Measurements from ENCODE around the gene SEZ6L.

The SEZ6L gene

DNA sequence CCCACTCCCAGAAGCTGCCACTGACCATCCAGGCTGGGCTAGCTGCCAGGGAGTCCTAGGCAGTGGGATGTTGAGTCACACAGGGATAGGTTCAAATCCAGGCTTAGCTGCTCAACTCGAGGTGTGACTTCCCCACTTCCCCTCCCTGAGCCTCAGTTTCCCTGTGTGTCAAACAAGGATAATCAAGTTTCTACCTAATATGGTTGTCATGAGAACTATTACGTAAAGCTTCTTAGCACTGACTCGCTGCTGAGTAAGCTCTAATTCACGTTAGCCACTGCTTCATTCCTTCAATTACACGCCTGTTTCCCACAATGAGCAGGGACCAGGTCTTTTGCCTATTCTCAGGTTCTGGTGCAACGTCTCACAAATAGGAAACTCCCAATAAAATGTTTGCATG, 67.7 kb downstream of the SEZ6L start:
- H4K91ac ChIP-seq (ENCODE audit: low read depth, low read length, poor library complexity), result no peak overlapping the region
- H3K4me3 ChIP-seq (ENCODE audit: low read length in 2 of 2), result no peak overlapping the region
- no peak overlapping the region for H2AFZ ChIP-seq (ENCODE audit: low read length)
- H2BK120ac ChIP-seq (ENCODE audit: low read depth, low read length), result no peak overlapping the region
- H3K18ac ChIP-seq (ENCODE audit: low read length), result no peak overlapping the region
- no CpG with 5 or more reads among the region's 6 CpGs for WGBS, 2 donors (ENCODE audit: extremely low coverage in 2 of 2, insufficient read length in 2 of 2, insufficient replicate concordance in 1 of 2)
- H3K27me3 ChIP-seq (ENCODE audit: control insufficient read depth in 3 of 3, insufficient read depth in 3 of 3, low read depth in 1 of 3, low read length in 3 of 3), result peaks cover 0 to 8% (median 0%) of the 10 kb centered on the region in 3 experiments
- no peak overlapping the region for H2BK15ac ChIP-seq (ENCODE audit: low read length)
- H3K9me3 ChIP-seq (replicated peaks in 1 of 2; ENCODE audit: control insufficient read depth in 2 of 2, insufficient read depth in 1 of 2, low read depth in 1 of 2, low read length in 2 of 2), result no peaks in the 10 kb centered on the region
- H2BK5ac ChIP-seq (ENCODE audit: low read length), result no peak overlapping the region
- no peak for DNase-seq (ENCODE audit: low spot score)
- no peaks in the 10 kb centered on the region for H3K79me1 ChIP-seq (ENCODE audit: low read depth, low read length)
- no peak overlapping the region for H3K23ac ChIP-seq (ENCODE audit: low read depth, low read length, poor library complexity)
- no peak overlapping the region for H3K4ac ChIP-seq (ENCODE audit: low read length)
- no peak overlapping the region for H3K4me2 ChIP-seq (ENCODE audit: insufficient read depth, low read length, poor library complexity, severe bottlenecking)
- no peak overlapping the region for H3K27ac ChIP-seq (replicated peaks; ENCODE audit: low read length)
- no peak overlapping the region for H3K14ac ChIP-seq (ENCODE audit: low read length)
- no peaks in the 10 kb centered on the region for H3K36me3 ChIP-seq (replicated peaks in 1 of 2; ENCODE audit: control insufficient read depth in 2 of 2, insufficient read depth in 2 of 2, low read length in 2 of 2)
- H3K9ac ChIP-seq (ENCODE audit: low read depth, low read length, poor library complexity), result no peak overlapping the region
- no peak overlapping the region for H4K8ac ChIP-seq (ENCODE audit: low read depth, low read length)
- H3K4me1 ChIP-seq (ENCODE audit: control insufficient read depth in 2 of 2, insufficient read depth in 1 of 2, low read depth in 1 of 2, low read length in 2 of 2), result no peaks in the 10 kb centered on the region
- no peak overlapping the region for H2BK12ac ChIP-seq (ENCODE audit: low read length)
- H2AK5ac ChIP-seq (ENCODE audit: low read depth, low read length), result no peak overlapping the region

- WGBS, 2 donors (ENCODE audit: extremely low coverage in 2 of 2, insufficient read length in 2 of 2, insufficient replicate concordance in 1 of 2), result no CpG with 5 or more reads among the region's 3 CpGs
- Histone ChIP-seq H2AK5ac (ENCODE audit: low read depth, low read length) (no peak overlapping the region), H2BK120ac (ENCODE audit: low read depth, low read length) (no peak overlapping the region), H3K18ac (ENCODE audit: low read length) (no peak overlapping the region), H2AFZ (ENCODE audit: low read length) (no peak overlapping the region), H3K4me3 (ENCODE audit: low read length in 2 of 2) (no peak overlapping the region), H2BK5ac (ENCODE audit: low read length) (no peak overlapping the region), H2BK15ac (ENCODE audit: low read length) (no peak overlapping the region), H3K9ac (ENCODE audit: low read depth, low read length, poor library complexity) (no peak overlapping the region), H2BK12ac (ENCODE audit: low read length) (no peak overlapping the region), H3K27ac (replicated peaks; ENCODE audit: low read length) (no peak overlapping the region), H3K14ac (ENCODE audit: low read length) (no peak overlapping the region), H3K27me3 (ENCODE audit: control insufficient read depth in 3 of 3, insufficient read depth in 3 of 3, low read depth in 1 of 3, low read length in 3 of 3) (peaks cover 0 to 8% (median 0%) of the 10 kb centered on the region in 3 experiments), H3K4ac (ENCODE audit: low read length) (no peak overlapping the region), H3K23ac (ENCODE audit: low read depth, low read length, poor library complexity) (no peak overlapping the region), H3K9me3 (replicated peaks in 1 of 2; ENCODE audit: control insufficient read depth in 2 of 2, insufficient read depth in 1 of 2, low read depth in 1 of 2, low read length in 2 of 2) (no peaks in the 10 kb centered on the region), H3K79me1 (ENCODE audit: low read depth, low read length) (no peaks in the 10 kb centered on the region), H3K4me2 (ENCODE audit: insufficient read depth, low read length, poor library complexity, severe bottlenecking) (no peak overlapping the region), H4K91ac (ENCODE audit: low read depth, low read length, poor library complexity) (no peak overlapping the region), H3K4me1 (ENCODE audit: control insufficient read depth in 2 of 2, insufficient read depth in 1 of 2, low read depth in 1 of 2, low read length in 2 of 2) (no peaks in the 10 kb centered on the region), H3K36me3 (replicated peaks in 1 of 2; ENCODE audit: control insufficient read depth in 2 of 2, insufficient read depth in 2 of 2, low read length in 2 of 2) (no peaks in the 10 kb centered on the region), H4K8ac (ENCODE audit: low read depth, low read length) (no peak overlapping the region)
- DNase-seq (ENCODE audit: low spot score), result no peak
Observed at GRCh38 chr22:26238596-26238995, 69.3 kb downstream of the SEZ6L start.

- no peak for DNase-seq (ENCODE audit: low spot score)
- Histone ChIP-seq H2BK12ac (ENCODE audit: low read length) (no peak overlapping the region), H3K27me3 (ENCODE audit: control insufficient read depth in 3 of 3, insufficient read depth in 3 of 3, low read depth in 1 of 3, low read length in 3 of 3) (peaks cover 0 to 8% (median 0%) of the 10 kb centered on the region in 3 experiments), H3K14ac (ENCODE audit: low read length) (no peak overlapping the region), H2BK15ac (ENCODE audit: low read length) (no peak overlapping the region), H2BK5ac (ENCODE audit: low read length) (no peak overlapping the region), H3K27ac (replicated peaks; ENCODE audit: low read length) (no peak overlapping the region), H3K4me3 (ENCODE audit: low read length in 2 of 2) (no peak overlapping the region), H3K18ac (ENCODE audit: low read length) (no peak overlapping the region), H3K4me2 (ENCODE audit: insufficient read depth, low read length, poor library complexity, severe bottlenecking) (no peak overlapping the region), H3K4ac (ENCODE audit: low read length) (no peak overlapping the region), H3K9ac (ENCODE audit: low read depth, low read length, poor library complexity) (no peak overlapping the region), H2AK5ac (ENCODE audit: low read depth, low read length) (no peak overlapping the region), H3K79me1 (ENCODE audit: low read depth, low read length) (no peaks in the 10 kb centered on the region), H3K36me3 (replicated peaks in 1 of 2; ENCODE audit: control insufficient read depth in 2 of 2, insufficient read depth in 2 of 2, low read length in 2 of 2) (no peaks in the 10 kb centered on the region), H3K23ac (ENCODE audit: low read depth, low read length, poor library complexity) (no peak overlapping the region), H3K4me1 (ENCODE audit: control insufficient read depth in 2 of 2, insufficient read depth in 1 of 2, low read depth in 1 of 2, low read length in 2 of 2) (no peaks in the 10 kb centered on the region), H3K9me3 (replicated peaks in 1 of 2; ENCODE audit: control insufficient read depth in 2 of 2, insufficient read depth in 1 of 2, low read depth in 1 of 2, low read length in 2 of 2) (no peaks in the 10 kb centered on the region), H2BK120ac (ENCODE audit: low read depth, low read length) (no peak overlapping the region), H2AFZ (ENCODE audit: low read length) (no peak overlapping the region), H4K8ac (ENCODE audit: low read depth, low read length) (no peak overlapping the region), H4K91ac (ENCODE audit: low read depth, low read length, poor library complexity) (no peak overlapping the region)
- no CpG with 5 or more reads among the region's 4 CpGs for WGBS, 2 donors (ENCODE audit: extremely low coverage in 2 of 2, insufficient read length in 2 of 2, insufficient replicate concordance in 1 of 2)
Observed at GRCh38 chr22:26239581-26239980, 70.3 kb downstream of the SEZ6L start.

GRCh38 chr22:26241361-26241760, 72.1 kb downstream of the SEZ6L start:
- Histone ChIP-seq H3K9ac (ENCODE audit: low read depth, low read length, poor library complexity) (no peak overlapping the region), H3K27ac (replicated peaks; ENCODE audit: low read length) (no peak overlapping the region), H2BK5ac (ENCODE audit: low read length) (no peak overlapping the region), H3K27me3 (ENCODE audit: control insufficient read depth in 3 of 3, insufficient read depth in 3 of 3, low read depth in 1 of 3, low read length in 3 of 3) (peaks cover 0 to 8% (median 0%) of the 10 kb centered on the region in 3 experiments), H3K4me3 (ENCODE audit: low read length in 2 of 2) (no peak overlapping the region), H3K36me3 (replicated peaks in 1 of 2; ENCODE audit: control insufficient read depth in 2 of 2, insufficient read depth in 2 of 2, low read length in 2 of 2) (no peaks in the 10 kb centered on the region), H3K14ac (ENCODE audit: low read length) (no peak overlapping the region), H3K4me1 (ENCODE audit: control insufficient read depth in 2 of 2, insufficient read depth in 1 of 2, low read depth in 1 of 2, low read length in 2 of 2) (no peaks in the 10 kb centered on the region), H2BK15ac (ENCODE audit: low read length) (no peak overlapping the region), H4K8ac (ENCODE audit: low read depth, low read length) (no peak overlapping the region), H3K4me2 (ENCODE audit: insufficient read depth, low read length, poor library complexity, severe bottlenecking) (no peak overlapping the region), H4K91ac (ENCODE audit: low read depth, low read length, poor library complexity) (no peak overlapping the region), H3K18ac (ENCODE audit: low read length) (no peak overlapping the region), H3K23ac (ENCODE audit: low read depth, low read length, poor library complexity) (no peak overlapping the region), H2BK12ac (ENCODE audit: low read length) (no peak overlapping the region), H2BK120ac (ENCODE audit: low read depth, low read length) (no peak overlapping the region), H3K9me3 (replicated peaks in 1 of 2; ENCODE audit: control insufficient read depth in 2 of 2, insufficient read depth in 1 of 2, low read depth in 1 of 2, low read length in 2 of 2) (no peaks in the 10 kb centered on the region), H2AK5ac (ENCODE audit: low read depth, low read length) (no peak overlapping the region), H2AFZ (ENCODE audit: low read length) (no peak overlapping the region), H3K4ac (ENCODE audit: low read length) (no peak overlapping the region), H3K79me1 (ENCODE audit: low read depth, low read length) (no peaks in the 10 kb centered on the region)
- WGBS, 2 donors (ENCODE audit: extremely low coverage in 2 of 2, insufficient read length in 2 of 2, insufficient replicate concordance in 1 of 2), result no CpG with 5 or more reads among the region's 8 CpGs
- DNase-seq (ENCODE audit: low spot score), result no peak

All from neuronal stem cell (in vitro differentiated cells).